OCI-LY3 (cell line): Measurements from ENCODE around the gene ABCC3.

Experiments
- H2AFZ ChIP-seq: fragments of 200-600, 300-600 bp; shearing (Covaris generic); 2 replicates; pipeline ENCODE4 v1.6.0; 2014; ENCODE audit warnings: antibody characterized with exemption, low read depth, low read length
- H3K27ac ChIP-seq: fragments of 200-600, 300-600 bp; sonication (generic); 2 replicates; pipeline ENCODE4 v1.5.1; 2014; ENCODE audit warnings: mild to moderate bottlenecking, low read length, moderate library complexity, mixed read lengths
- H3K27me3 ChIP-seq: fragments of 200-600, 300-600 bp; sonication (generic); 2 replicates; pipeline ENCODE4 v1.6.1; 2014; ENCODE audit warnings: low read depth, low read length, mixed read lengths
- H3K36me3 ChIP-seq: fragments of 200-600, 300-600 bp; sonication (generic); replicated peaks from 2 replicates; pipeline ENCODE3; 2014; ENCODE audit warnings: low read depth, low read length, mixed read lengths
- H3K4me1 ChIP-seq: fragments of 300-600, 200-600 bp; sonication (generic); 2 replicates; pipeline ENCODE4 v1.6.1; 2014; ENCODE audit warnings: low read length, mixed read lengths
- H3K4me2 ChIP-seq: fragments of 200-600, 300-600 bp; sonication (generic); 2 replicates; pipeline ENCODE4 v1.6.1; 2014; ENCODE audit warnings: low read length, mixed read lengths
- H3K4me3 ChIP-seq: fragments of 300-600, 200-600 bp; sonication (generic); 2 replicates; pipeline ENCODE4 v1.5.1; 2014; ENCODE audit warnings: antibody characterized with exemption, mild to moderate bottlenecking, low read length, moderate library complexity
- H3K79me2 ChIP-seq: fragments of 300-600, 200-600 bp; shearing (Covaris generic); 2 replicates; pipeline ENCODE4 v1.6.1; 2014; ENCODE audit warnings: mild to moderate bottlenecking, low read length, mixed read lengths
- H3K9ac ChIP-seq: fragments of 300-600, 200-600 bp; shearing (Covaris generic); 2 replicates; pipeline ENCODE4 v1.6.0; 2014; ENCODE audit warnings: mild to moderate bottlenecking, low read length, moderate library complexity
- H3K9me3 ChIP-seq: fragments of 200-600, 300-600 bp; shearing (Covaris generic); 2 replicates; pipeline ENCODE4 v1.6.1; 2014; ENCODE audit warnings: low read length, mixed read lengths; ENCODE audit not compliant: insufficient read depth
- H4K20me1 ChIP-seq: fragments of 200-600, 300-600 bp; sonication (generic); 2 replicates; pipeline ENCODE4 v1.6.1; 2016; ENCODE audit warnings: low read length, mixed read lengths; ENCODE audit not compliant: insufficient read depth
- CTCF ChIP-seq: fragments of 200-600, 300-600 bp; sonication (generic); IDR thresholded peaks from 2 replicates; pipeline ENCODE4 v1.5.1; 2014; ENCODE audit warnings: antibody characterized with exemption, low read length, low read depth
- EZH2phosphoT487 ChIP-seq: fragments of 200-600 bp; shearing (Covaris generic); IDR thresholded peaks from 2 replicates; pipeline ENCODE4 v1.6.1; 2018; ENCODE audit warnings: antibody characterized with exemption, mixed run types, low read depth

The ABCC3 gene

GRCh38 chr17:50664788-50665458 lies 30.2 kb downstream of the ABCC3 start:
- Histone ChIP-seq H4K20me1 (no peaks in the 10 kb centered on the region), H3K9me3 (no peaks in the 10 kb centered on the region), H3K79me2 (no peaks in the 10 kb centered on the region), H3K27me3 (peaks cover 7% of the 10 kb centered on the region; the same call in 1 of the 2 replicates), H3K27ac (no peak overlapping the region), H3K4me3 (no peak overlapping the region), H3K36me3 (no peaks in the 10 kb centered on the region), H3K9ac (no peak overlapping the region), H2AFZ (no peak overlapping the region), H3K4me1 (peaks cover 4% of the 10 kb centered on the region; the same call in 1 of the 2 replicates), H3K4me2 (no peak overlapping the region)
- no peak for TF ChIP-seq CTCF
- TF ChIP-seq EZH2phosphoT487 = no peak

- Histone ChIP-seq H3K27ac (no peak overlapping the region), H3K79me2 (no peaks in the 10 kb centered on the region), H3K4me3 (no peak overlapping the region), H3K4me1 (peaks cover 4% of the 10 kb centered on the region; the same call in 1 of the 2 replicates), H3K9me3 (no peaks in the 10 kb centered on the region), H3K4me2 (no peak overlapping the region), H3K36me3 (no peaks in the 10 kb centered on the region), H3K27me3 (peaks cover 7% of the 10 kb centered on the region; the same call in 1 of the 2 replicates), H2AFZ (no peak overlapping the region), H4K20me1 (no peaks in the 10 kb centered on the region), H3K9ac (no peak overlapping the region)
- TF ChIP-seq EZH2phosphoT487 (no peak), CTCF (no peak)
Observed at GRCh38 chr17:50665838-50666237, 31.2 kb downstream of the ABCC3 start.

DNA sequence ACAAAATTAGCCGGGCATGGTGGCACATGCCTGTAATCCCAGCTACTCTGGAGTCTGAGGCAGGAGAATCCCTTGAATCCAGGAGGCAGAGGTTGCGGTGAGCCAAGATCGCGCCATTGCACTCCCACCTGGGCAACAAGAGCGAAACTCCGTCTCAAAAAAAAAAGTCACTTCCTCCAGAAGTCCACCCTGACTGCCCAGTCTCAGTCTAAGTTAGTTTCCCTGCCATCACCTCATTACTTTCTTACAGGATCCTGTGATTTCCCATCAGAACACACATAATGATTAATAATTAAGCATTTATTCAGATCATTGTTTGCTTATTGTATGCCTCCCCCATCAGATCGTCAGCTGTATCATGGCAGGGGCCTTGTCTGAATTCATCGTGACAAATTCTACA lies 31.6 kb downstream of the ABCC3 start:
- no peaks in the 10 kb centered on the region for H3K9me3 ChIP-seq
- no peak overlapping the region for H3K27ac ChIP-seq
- H2AFZ ChIP-seq = no peak overlapping the region
- no peak overlapping the region for H3K4me2 ChIP-seq
- no peak overlapping the region for H3K9ac ChIP-seq
- no peaks in the 10 kb centered on the region for H3K36me3 ChIP-seq
- no peak overlapping the region for H3K4me3 ChIP-seq
- no peak for TF ChIP-seq EZH2phosphoT487
- TF ChIP-seq CTCF = no peak
- peaks cover 7% of the 10 kb centered on the region; the same call in 1 of the 2 replicates for H3K27me3 ChIP-seq
- no peaks in the 10 kb centered on the region for H3K79me2 ChIP-seq
- peaks cover 4% of the 10 kb centered on the region; the same call in 1 of the 2 replicates for H3K4me1 ChIP-seq
- no peaks in the 10 kb centered on the region for H4K20me1 ChIP-seq

DNA sequence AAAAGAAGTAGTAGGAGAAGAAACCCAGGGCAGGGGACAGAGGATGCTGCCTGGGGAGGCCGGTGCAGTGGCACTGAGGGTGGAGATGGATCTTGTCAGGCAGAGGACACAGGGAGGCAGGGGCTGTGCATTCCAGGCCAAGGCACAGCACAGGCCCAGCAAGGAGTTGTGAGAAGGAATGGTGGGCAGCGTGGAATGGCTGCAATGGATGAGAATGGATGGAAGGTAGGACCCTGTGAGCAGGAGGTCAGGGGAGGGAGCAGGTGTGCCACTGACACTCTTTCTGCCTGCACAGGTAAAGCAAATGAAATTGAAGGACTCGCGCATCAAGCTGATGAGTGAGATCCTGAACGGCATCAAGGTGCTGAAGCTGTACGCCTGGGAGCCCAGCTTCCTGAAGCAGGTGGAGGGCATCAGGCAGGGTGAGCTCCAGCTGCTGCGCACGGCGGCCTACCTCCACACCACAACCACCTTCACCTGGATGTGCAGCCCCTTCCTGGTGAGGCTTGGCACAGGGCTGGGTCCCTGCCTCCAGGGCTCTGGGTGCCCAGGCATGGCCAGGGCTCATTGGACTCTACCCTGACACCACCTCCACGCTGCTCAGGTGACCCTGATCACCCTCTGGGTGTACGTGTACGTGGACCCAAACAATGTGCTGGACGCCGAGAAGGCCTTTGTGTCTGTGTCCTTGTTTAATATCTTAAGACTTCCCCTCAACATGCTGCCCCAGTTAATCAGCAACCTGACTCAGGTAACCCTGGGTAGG lies 32.8 kb downstream of the ABCC3 start:
- Histone ChIP-seq H4K20me1 (no peaks in the 10 kb centered on the region), H3K4me3 (no peak overlapping the region), H3K4me1 (no peaks in the 10 kb centered on the region), H3K36me3 (no peaks in the 10 kb centered on the region), H3K27me3 (peaks cover 7% of the 10 kb centered on the region; the same call in 1 of the 2 replicates), H3K9me3 (no peaks in the 10 kb centered on the region), H2AFZ (no peak overlapping the region), H3K9ac (no peak overlapping the region), H3K79me2 (no peaks in the 10 kb centered on the region), H3K4me2 (no peak overlapping the region), H3K27ac (no peak overlapping the region)
- no peak for TF ChIP-seq CTCF
- no peak for TF ChIP-seq EZH2phosphoT487
